Memory B cell (primary cell): Measurements from ENCODE around the gene ARMH3.
"Not testable (repeated sequence)": the region's sequence is repeated elsewhere in the genome, so short reads cannot be mapped to it uniquely, and the experiment has no call there.

Experiments used
- ATAC-seq: fragments of 150-1000 bp; cut with Tn5 transposase; 2 replicates; pipeline ENCODE4 v1.10.0; 2021; ENCODE audit warnings: low read depth, mild to moderate bottlenecking, moderate library complexity
- DNase-seq, 2 donors: peaks; one replicate each; pipeline ENCODE4 v3.0.0; 2022; ENCODE audit warnings: low spot score in 2 of 2
- H3K27ac Mint-ChIP-seq: one replicate; pipeline ENCODE4 v1.8.0; 2022; ENCODE audit warnings: mild to moderate bottlenecking, moderate library complexity, mixed read lengths
- H3K27me3 Mint-ChIP-seq: one replicate; pipeline ENCODE4 v1.8.0; 2022; ENCODE audit warnings: mixed read lengths
- H3K36me3 Mint-ChIP-seq: one replicate; pipeline ENCODE4 v1.8.0; 2022; ENCODE audit warnings: mild to moderate bottlenecking, mixed read lengths
- H3K4me1 Mint-ChIP-seq: one replicate; pipeline ENCODE4 v1.8.0; 2022; ENCODE audit warnings: mixed read lengths
- H3K4me3 Mint-ChIP-seq: one replicate; pipeline ENCODE4 v1.8.0; 2022; ENCODE audit warnings: mild to moderate bottlenecking, moderate library complexity, mixed read lengths
- H3K9me3 Mint-ChIP-seq: one replicate; pipeline ENCODE4 v1.8.0; 2022; ENCODE audit warnings: mixed read lengths

Gene ARMH3

GRCh38 chr10:102066399-102067088 lies 10.6 kb upstream of the ARMH3 start:
- Mint-ChIP-seq H3K4me1 (peaks cover 21% of the 10 kb centered on the region), H3K4me3 (peak overlapping the region; percentile 97), H3K36me3 (peaks cover 2% of the 10 kb centered on the region), H3K27ac (peak overlapping the region; percentile 37), H3K9me3 (no peaks in the 10 kb centered on the region), H3K27me3 (no peaks in the 10 kb centered on the region)
- ATAC-seq, result no peak
- no peak for DNase-seq

- DNase-seq, result peak in 1 of 2 donors; percentile 34
- Mint-ChIP-seq H3K27me3 (no peaks in the 10 kb centered on the region), H3K4me1 (peaks cover 21% of the 10 kb centered on the region), H3K9me3 (no peaks in the 10 kb centered on the region), H3K27ac (peak overlapping the region; percentile 37), H3K36me3 (peaks cover 2% of the 10 kb centered on the region), H3K4me3 (peak overlapping the region; percentile 97)
- peak; percentile 26 for ATAC-seq
Measured at GRCh38 chr10:102065561-102066398, 9.8 kb upstream of the ARMH3 start.

- DNase-seq (peak; percentile 77), ATAC-seq (peak; percentile 96)
- Mint-ChIP-seq H3K27ac (peak within 1 kb of the TSS; percentile 37), H3K4me1 (peaks cover 21% of the 10 kb centered on the region), H3K36me3 (peaks cover 2% of the 10 kb centered on the region), H3K9me3 (no peaks in the 10 kb centered on the region), H3K27me3 (no peaks in the 10 kb centered on the region), H3K4me3 (peak within 1 kb of the TSS; percentile 97)
Measured at GRCh38 chr10:102064868-102065560, 9.0 kb upstream of the ARMH3 start, which contains the start of gene HPS6. Gene HPS6 (plus strand): TSS chr10:102065349. CDS start chr10:102065475, 126 bp downstream.

- peaks cover under 1% of the 10 kb centered on the region for H3K36me3 Mint-ChIP-seq
- ATAC-seq (no peak), DNase-seq (no peak)
- no peaks in the 10 kb centered on the region for H3K9me3 Mint-ChIP-seq
- H3K27me3 Mint-ChIP-seq, result no peaks in the 10 kb centered on the region
- H3K4me1 Mint-ChIP-seq, result peaks cover 21% of the 10 kb centered on the region
- peak overlapping the region; percentile 28 for H3K27ac Mint-ChIP-seq
- peak overlapping the region; percentile 83 for H3K4me3 Mint-ChIP-seq
Measured at GRCh38 chr10:102064503-102064867, 8.5 kb upstream of the ARMH3 start.

- DNase-seq (no peak), ATAC-seq (no peak)
- Mint-ChIP-seq H3K27me3 (no peaks in the 10 kb centered on the region), H3K36me3 (peaks cover 2% of the 10 kb centered on the region), H3K4me1 (peaks cover 14% of the 10 kb centered on the region), H3K27ac (no peak overlapping the region), H3K4me3 (no peak overlapping the region), H3K9me3 (no peaks in the 10 kb centered on the region)
Measured at GRCh38 chr10:102059987-102060386, 4.0 kb upstream of the ARMH3 start.

- DNase-seq, ATAC-seq, H3K27me3 Mint-ChIP-seq, H3K36me3 Mint-ChIP-seq, H3K9me3 Mint-ChIP-seq: not testable (repeated sequence)
- Mint-ChIP-seq H3K4me3 (peak overlapping the region; percentile 99), H3K4me1 (peaks cover 22% of the 10 kb centered on the region), H3K27ac (peak overlapping the region; percentile 97)
Measured at GRCh38 chr10:102054881-102055646, 909 bp downstream of the ARMH3 start.

- peaks cover 3% of the 10 kb centered on the region for H3K36me3 Mint-ChIP-seq
- no peak for ATAC-seq
- H3K4me3 Mint-ChIP-seq, result no peak overlapping the region
- peaks cover 17% of the 10 kb centered on the region for H3K4me1 Mint-ChIP-seq
- no peaks in the 10 kb centered on the region for H3K27me3 Mint-ChIP-seq
- DNase-seq, result no peak
- no peaks in the 10 kb centered on the region for H3K9me3 Mint-ChIP-seq
- no peak overlapping the region for H3K27ac Mint-ChIP-seq
Measured at GRCh38 chr10:102046095-102046494, 9.9 kb downstream of the ARMH3 start.

GRCh38 chr10:102045292-102045691 lies 10.7 kb downstream of the ARMH3 start:
- no peak for DNase-seq
- H3K9me3 Mint-ChIP-seq, result no peaks in the 10 kb centered on the region
- no peaks in the 10 kb centered on the region for H3K27me3 Mint-ChIP-seq
- H3K4me3 Mint-ChIP-seq, result no peak overlapping the region
- H3K4me1 Mint-ChIP-seq, result peaks cover 22% of the 10 kb centered on the region
- H3K27ac Mint-ChIP-seq, result no peak overlapping the region
- ATAC-seq, result no peak
- H3K36me3 Mint-ChIP-seq, result peaks cover 3% of the 10 kb centered on the region

GRCh38 chr10:102040305-102041050 lies 15.5 kb downstream of the ARMH3 start:
- H3K4me1 Mint-ChIP-seq, result peaks cover 6% of the 10 kb centered on the region
- no peaks in the 10 kb centered on the region for H3K27me3 Mint-ChIP-seq
- no peaks in the 10 kb centered on the region for H3K9me3 Mint-ChIP-seq
- H3K36me3 Mint-ChIP-seq, result peaks cover 7% of the 10 kb centered on the region
- no peak for ATAC-seq
- no peak for DNase-seq
- no peak overlapping the region for H3K4me3 Mint-ChIP-seq
- H3K27ac Mint-ChIP-seq, result no peak overlapping the region

GRCh38 chr10:102038410-102038809 lies 17.6 kb downstream of the ARMH3 start:
- DNase-seq (no peak), ATAC-seq (no peak)
- H3K4me1 Mint-ChIP-seq, result peaks cover 6% of the 10 kb centered on the region
- H3K27ac Mint-ChIP-seq, result no peak overlapping the region
- peaks cover 9% of the 10 kb centered on the region for H3K36me3 Mint-ChIP-seq
- no peaks in the 10 kb centered on the region for H3K9me3 Mint-ChIP-seq
- H3K4me3 Mint-ChIP-seq, result no peak overlapping the region
- H3K27me3 Mint-ChIP-seq, result no peaks in the 10 kb centered on the region

GRCh38 chr10:102035807-102036206 lies 20.2 kb downstream of the ARMH3 start:
- not testable (repeated sequence) for H3K4me3 Mint-ChIP-seq, H3K4me1 Mint-ChIP-seq, DNase-seq, H3K27ac Mint-ChIP-seq, H3K9me3 Mint-ChIP-seq, ATAC-seq, H3K27me3 Mint-ChIP-seq
- H3K36me3 Mint-ChIP-seq, result peaks cover 19% of the 10 kb centered on the region

GRCh38 chr10:102033787-102034186 lies 22.2 kb downstream of the ARMH3 start:
- Mint-ChIP-seq H3K27ac (no peak overlapping the region), H3K9me3 (no peaks in the 10 kb centered on the region), H3K27me3 (no peaks in the 10 kb centered on the region), H3K36me3 (peaks cover 23% of the 10 kb centered on the region), H3K4me1 (no peaks in the 10 kb centered on the region), H3K4me3 (no peak overlapping the region)
- ATAC-seq (no peak), DNase-seq (no peak)

GRCh38 chr10:102027261-102027660 lies 28.7 kb downstream of the ARMH3 start:
- peaks cover 23% of the 10 kb centered on the region for H3K36me3 Mint-ChIP-seq
- no peak for DNase-seq
- ATAC-seq, result no peak
- H3K27me3 Mint-ChIP-seq, result no peaks in the 10 kb centered on the region
- no peaks in the 10 kb centered on the region for H3K9me3 Mint-ChIP-seq
- no peaks in the 10 kb centered on the region for H3K4me1 Mint-ChIP-seq
- H3K27ac Mint-ChIP-seq, result no peak overlapping the region
- no peak overlapping the region for H3K4me3 Mint-ChIP-seq
